ENCODE results near the gene PGAM2.

Gene PGAM2

DNA sequence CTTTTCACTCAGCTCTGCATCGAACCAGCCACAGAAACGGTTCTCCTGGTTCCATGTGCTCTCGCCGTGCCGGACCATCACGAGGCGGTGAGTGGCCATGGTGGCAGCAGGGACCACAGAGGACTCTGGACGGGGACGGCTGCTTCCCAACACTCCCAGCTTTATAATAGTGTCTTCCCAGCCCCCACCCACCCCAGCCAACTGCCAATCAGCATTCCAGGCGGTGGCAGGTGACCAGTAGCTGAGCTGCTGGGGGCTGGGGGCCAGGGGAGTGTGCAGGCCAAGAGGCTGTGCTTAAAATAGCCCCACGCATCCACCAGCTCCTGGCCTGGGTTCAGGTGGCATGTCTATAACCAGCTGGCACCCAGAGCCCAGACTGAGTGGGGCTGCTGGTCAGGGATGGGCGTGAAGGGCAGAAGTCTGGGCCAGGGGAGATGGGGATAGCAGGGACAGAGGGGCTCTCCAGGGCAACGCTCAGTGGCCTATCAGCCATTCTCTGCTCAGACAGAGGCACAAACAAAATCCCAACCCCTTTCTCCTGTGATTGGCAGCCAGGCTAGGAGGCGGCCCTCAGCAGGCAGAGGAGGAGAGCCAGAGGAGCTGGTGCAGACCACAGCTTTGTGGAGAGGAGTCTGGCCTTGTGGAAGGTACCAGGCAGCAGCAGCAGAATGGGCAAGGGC lies at the start of gene PGAM2:
Gene PGAM2, minus strand, starts transcription at position 137 of the 680 bp plus-strand sequence. Its CDS starts 38 bp downstream, at position 99.
- TF ChIP-seq, protein P1, sequence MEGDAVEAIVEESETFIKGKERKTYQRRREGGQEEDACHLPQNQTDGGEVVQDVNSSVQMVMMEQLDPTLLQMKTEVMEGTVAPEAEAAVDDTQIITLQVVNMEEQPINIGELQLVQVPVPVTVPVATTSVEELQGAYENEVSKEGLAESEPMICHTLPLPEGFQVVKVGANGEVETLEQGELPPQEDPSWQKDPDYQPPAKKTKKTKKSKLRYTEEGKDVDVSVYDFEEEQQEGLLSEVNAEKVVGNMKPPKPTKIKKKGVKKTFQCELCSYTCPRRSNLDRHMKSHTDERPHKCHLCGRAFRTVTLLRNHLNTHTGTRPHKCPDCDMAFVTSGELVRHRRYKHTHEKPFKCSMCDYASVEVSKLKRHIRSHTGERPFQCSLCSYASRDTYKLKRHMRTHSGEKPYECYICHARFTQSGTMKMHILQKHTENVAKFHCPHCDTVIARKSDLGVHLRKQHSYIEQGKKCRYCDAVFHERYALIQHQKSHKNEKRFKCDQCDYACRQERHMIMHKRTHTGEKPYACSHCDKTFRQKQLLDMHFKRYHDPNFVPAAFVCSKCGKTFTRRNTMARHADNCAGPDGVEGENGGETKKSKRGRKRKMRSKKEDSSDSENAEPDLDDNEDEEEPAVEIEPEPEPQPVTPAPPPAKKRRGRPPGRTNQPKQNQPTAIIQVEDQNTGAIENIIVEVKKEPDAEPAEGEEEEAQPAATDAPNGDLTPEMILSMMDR (conservative IDR thresholded peaks at IDR 0.05; ENCODE audit: low read depth), result no peak
- DNase-seq (ENCODE audit: low spot score), result no peak
- H3K27ac ChIP-seq, result peak within 1 kb of the TSS; percentile 49
- CTCF ChIA-PET, result interaction anchor here (0.8 kb wide), 1 partner anchor 131 kb away, joined by 3 read pairs; no protein-coding TSS in a partner anchor
- POLR2A ChIA-PET (ENCODE audit: low non-redundant PET), result interaction anchor here (1.0 kb wide), 1 partner anchor 16 kb away, joined by 12 read pairs; no protein-coding TSS in a partner anchor

DNA sequence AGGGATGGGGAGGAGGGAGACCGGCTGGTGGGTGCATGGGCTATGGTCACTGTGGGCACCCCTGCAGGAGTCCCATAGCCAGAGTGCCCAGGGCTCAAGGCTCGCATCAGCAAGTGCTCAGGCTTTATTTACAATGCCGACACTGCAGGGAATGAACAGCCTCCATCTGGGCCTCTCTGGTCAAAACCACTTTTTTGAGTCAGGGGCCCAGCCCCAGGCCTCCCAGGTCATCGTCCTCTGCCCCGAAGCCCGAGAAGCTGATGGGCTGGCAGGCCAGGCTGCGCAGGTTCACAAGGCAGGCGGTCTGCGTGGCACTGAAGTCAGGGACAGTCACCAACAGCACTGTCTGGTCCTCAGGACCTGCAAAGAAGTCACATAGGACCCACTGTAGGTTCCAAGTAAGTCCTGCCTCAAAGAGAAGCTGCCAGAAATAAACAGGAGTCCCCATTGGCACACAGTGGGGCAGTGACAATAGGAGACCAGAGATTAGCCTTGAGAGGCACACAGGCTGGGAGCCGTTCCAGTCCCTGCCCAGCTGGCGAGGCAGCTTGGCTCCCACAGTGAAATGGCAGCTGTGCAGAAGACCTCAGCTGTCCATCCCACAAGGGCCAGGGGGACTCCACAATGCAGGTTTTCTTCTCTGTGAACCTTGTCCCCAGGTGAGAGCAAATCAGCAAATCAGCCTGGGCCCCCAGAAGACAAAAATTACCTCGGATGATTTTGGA lies 49.4 kb upstream of the PGAM2 start:
- no peak for DNase-seq (ENCODE audit: low spot score)
- ChIA-PET POLR2A (ENCODE audit: low non-redundant PET) (no interaction called here), CTCF (no interaction called here)
- H3K27ac ChIP-seq, result peak overlapping the region; percentile 57
- TF ChIP-seq, protein P1 (conservative IDR thresholded peaks at IDR 0.05; ENCODE audit: low read depth), result no peak

DNA sequence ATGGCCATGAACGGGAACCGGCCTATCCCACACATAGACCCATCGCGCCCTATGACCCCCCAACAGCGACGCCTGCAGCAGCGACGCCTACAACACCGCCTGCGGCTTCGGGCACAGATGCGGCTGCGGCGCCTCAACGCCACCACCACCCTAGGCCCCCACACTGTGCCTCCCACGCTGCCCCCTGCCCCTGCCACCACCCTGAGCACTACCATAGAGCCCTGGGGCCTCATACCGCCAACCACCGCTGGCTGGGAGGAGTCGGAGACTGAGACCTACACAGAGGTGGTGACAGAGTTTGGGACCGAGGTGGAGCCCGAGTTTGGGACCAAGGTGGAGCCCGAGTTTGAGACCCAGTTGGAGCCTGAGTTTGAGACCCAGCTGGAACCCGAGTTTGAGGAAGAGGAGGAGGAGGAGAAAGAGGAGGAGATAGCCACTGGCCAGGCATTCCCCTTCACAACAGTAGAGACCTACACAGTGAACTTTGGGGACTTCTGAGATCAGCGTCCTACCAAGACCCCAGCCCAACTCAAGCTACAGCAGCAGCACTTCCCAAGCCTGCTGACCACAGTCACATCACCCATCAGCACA lies 48.5 kb upstream of the PGAM2 start:
- no peak for DNase-seq (ENCODE audit: low spot score)
- H3K27ac ChIP-seq, result peak overlapping the region; percentile 57
- CTCF ChIA-PET, result no interaction called here
- TF ChIP-seq, protein P1 (conservative IDR thresholded peaks at IDR 0.05; ENCODE audit: low read depth), result no peak
- POLR2A ChIA-PET (ENCODE audit: low non-redundant PET), result no interaction called here

DNA sequence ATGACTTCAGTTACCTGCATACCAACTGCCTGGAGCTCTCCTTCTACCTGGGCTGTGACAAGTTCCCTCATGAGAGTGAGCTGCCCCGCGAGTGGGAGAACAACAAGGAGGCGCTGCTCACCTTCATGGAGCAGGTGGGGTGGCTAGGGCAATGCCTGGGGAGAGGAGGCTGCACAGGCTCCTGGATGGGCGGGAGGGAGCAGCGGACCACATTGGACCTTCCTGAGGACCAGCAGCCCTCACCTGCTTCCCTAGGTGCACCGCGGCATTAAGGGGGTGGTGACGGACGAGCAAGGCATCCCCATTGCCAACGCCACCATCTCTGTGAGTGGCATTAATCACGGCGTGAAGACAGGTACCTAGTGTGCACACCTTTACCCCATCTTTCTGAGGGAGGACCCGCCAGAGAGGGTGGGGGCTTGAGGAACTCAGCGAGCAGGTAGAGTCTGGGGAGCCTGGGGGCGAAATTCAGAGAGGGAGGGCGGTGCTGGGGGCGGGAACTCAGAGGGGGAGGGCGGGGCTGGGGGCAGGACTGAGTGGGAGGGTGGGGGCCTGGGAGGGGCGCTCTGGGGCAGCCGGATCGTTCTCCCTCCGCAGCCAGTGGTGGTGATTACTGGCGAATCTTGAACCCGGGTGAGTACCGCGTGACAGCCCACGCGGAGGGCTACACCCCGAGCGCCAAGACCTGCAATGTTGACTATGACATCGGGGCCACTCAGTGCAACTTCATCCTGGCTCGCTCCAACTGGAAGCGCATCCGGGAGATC lies 47.8 kb upstream of the PGAM2 start:
- no peak for DNase-seq (ENCODE audit: low spot score)
- ChIA-PET POLR2A (ENCODE audit: low non-redundant PET) (no interaction called here), CTCF (interaction anchor here (1.2 kb wide), 1 partner anchor 128 kb away, joined by 3 read pairs; no protein-coding TSS in a partner anchor)
- peak overlapping the region; percentile 57; the same call in 1 of the 2 replicates for H3K27ac ChIP-seq
- TF ChIP-seq, protein P1 (conservative IDR thresholded peaks at IDR 0.05; ENCODE audit: low read depth), result no peak

DNA sequence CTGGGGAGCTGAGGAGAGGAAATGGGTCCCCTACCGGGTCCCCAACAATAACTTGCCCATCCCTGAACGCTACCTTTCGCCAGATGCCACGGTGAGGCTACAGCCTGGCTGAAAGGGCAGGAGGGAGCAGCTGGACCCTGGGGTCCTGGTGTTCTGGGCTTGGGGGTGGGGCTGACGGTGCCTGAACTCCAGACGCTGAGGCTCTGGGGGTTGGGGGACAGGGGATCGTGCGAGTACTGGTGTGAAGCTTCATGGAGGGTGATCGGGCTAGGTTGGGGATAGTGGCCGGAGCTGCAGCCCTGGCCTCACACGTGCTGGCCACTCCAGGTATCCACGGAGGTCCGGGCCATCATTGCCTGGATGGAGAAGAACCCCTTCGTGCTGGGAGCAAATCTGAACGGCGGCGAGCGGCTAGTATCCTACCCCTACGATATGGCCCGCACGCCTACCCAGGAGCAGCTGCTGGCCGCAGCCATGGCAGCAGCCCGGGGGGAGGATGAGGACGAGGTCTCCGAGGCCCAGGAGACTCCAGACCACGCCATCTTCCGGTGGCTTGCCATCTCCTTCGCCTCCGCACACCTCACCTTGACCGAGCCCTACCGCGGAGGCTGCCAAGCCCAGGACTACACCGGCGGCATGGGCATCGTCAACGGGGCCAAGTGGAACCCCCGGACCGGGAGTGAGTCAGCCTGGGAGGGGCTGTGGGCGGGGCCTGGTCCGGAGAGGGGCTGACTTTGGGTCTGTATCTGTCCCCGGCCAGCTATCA lies 47.0 kb upstream of the PGAM2 start:
- ChIA-PET CTCF (interaction anchor here (1.2 to 1.3 kb wide), 2 partner anchors 129 to 448 kb away, joined by 3 to 7 read pairs; no protein-coding TSS in a partner anchor), POLR2A (ENCODE audit: low non-redundant PET) (no interaction called here)
- no peak for DNase-seq (ENCODE audit: low spot score)
- H3K27ac ChIP-seq, result 0 out of 2 replicates have a peak overlapping the region, but pooled peaks have one; percentile 3
- TF ChIP-seq, protein P1 (conservative IDR thresholded peaks at IDR 0.05; ENCODE audit: low read depth), result no peak
